HG02840 (cell line): Measurements from ENCODE around the gene LINC00237.
A peak's percentile ranks its signal among the peaks of the same experiment; 100 is the strongest.

Experiments
- ATAC-seq: cut with Tn5 transposase; IDR thresholded peaks from one replicate; pipeline ENCODE4 v1.9.1; 2021; ENCODE audit warnings: mild to moderate bottlenecking, moderate library complexity, moderate number of reproducible peaks; ENCODE audit not compliant: unreplicated experiment, low FRiP score

Gene LINC00237

GRCh38 chr20:21125849-21126580, 19.9 kb upstream of the LINC00237 start, which contains the start of gene KIZ:
Gene KIZ, plus strand, starts transcription at chr20:21126082. Its CDS starts 34 bp downstream, at chr20:21126116.
- ATAC-seq: peak; percentile 97

GRCh38 chr20:21125072-21125848, 19.1 kb upstream of the LINC00237 start:
- peak; percentile 31 for ATAC-seq

- no peak for ATAC-seq
Measured at GRCh38 chr20:21124190-21124589, 18.0 kb upstream of the LINC00237 start.

- ATAC-seq: no peak
Measured at GRCh38 chr20:21118782-21119181, 12.6 kb upstream of the LINC00237 start.

- ATAC-seq: no peak
Measured at GRCh38 chr20:21118138-21118537, 12.0 kb upstream of the LINC00237 start.

GRCh38 chr20:21117521-21117920, 11.4 kb upstream of the LINC00237 start:
- no peak for ATAC-seq

- ATAC-seq: no peak
Measured at GRCh38 chr20:21114584-21114983, 8.4 kb upstream of the LINC00237 start.

- ATAC-seq: no peak
Measured at GRCh38 chr20:21113697-21114096, 7.5 kb upstream of the LINC00237 start.

GRCh38 chr20:21111416-21111815, 5.3 kb upstream of the LINC00237 start:
- ATAC-seq: no peak

- no peak for ATAC-seq
Measured at GRCh38 chr20:21110811-21111210, 4.7 kb upstream of the LINC00237 start.

GRCh38 chr20:21109144-21109543, 3.0 kb upstream of the LINC00237 start:
- ATAC-seq: no peak

GRCh38 chr20:21105429-21106170, 558 bp downstream of the LINC00237 start:
- no peak for ATAC-seq

GRCh38 chr20:21104921-21105320, 1.2 kb downstream of the LINC00237 start:
- no peak for ATAC-seq

GRCh38 chr20:21104466-21104761, 1.7 kb downstream of the LINC00237 start:
- ATAC-seq: no peak

- ATAC-seq: no peak
Measured at GRCh38 chr20:21103582-21104465, 2.3 kb downstream of the LINC00237 start.

- ATAC-seq: no peak
Measured at GRCh38 chr20:21102603-21103311, 3.4 kb downstream of the LINC00237 start.

- no peak for ATAC-seq
Measured at GRCh38 chr20:21101932-21102575, 4.1 kb downstream of the LINC00237 start.

GRCh38 chr20:21101453-21101931, 4.7 kb downstream of the LINC00237 start:
- no peak for ATAC-seq
